HG02852 (cell line): ENCODE results near the gene PRR23C.

Experiments used
- ATAC-seq: cut with Tn5 transposase; IDR thresholded peaks from one replicate; pipeline ENCODE4 v1.9.1; 2021; ENCODE audit warnings: mild to moderate bottlenecking, moderate library complexity; ENCODE audit not compliant: unreplicated experiment

PRR23C gene

GRCh38 chr3:139005356-139005993, 39.2 kb downstream of the PRR23C start:
- ATAC-seq: no peak

- ATAC-seq: no peak
Measured at GRCh38 chr3:138995706-138996105, 49.0 kb downstream of the PRR23C start.
